Immature natural killer cell (primary cell): Measurements from ENCODE around the gene SARS1. TPM values are rescaled to one million over a fixed set of nuclear protein-coding genes. Genes with fewer than 3 reads are reported as not detected.

Experiments
- DNase-seq, 3 donors: peaks; one replicate each; pipeline ENCODE4 v3.0.0; 2022; ENCODE audit warnings: mixed read lengths in 1 of 3
- H3K27ac Mint-ChIP-seq, 6 donors: one replicate each; pipeline ENCODE4 v1.8.0; 2020; ENCODE audit warnings: mixed read lengths in 6 of 6, mild to moderate bottlenecking in 5 of 6, inconsistent platforms in 4 of 6, moderate library complexity in 3 of 6
- H3K27me3 Mint-ChIP-seq, 3 donors: one replicate each; pipeline ENCODE4 v1.8.0; 2020 to 2021; ENCODE audit warnings: low read depth in 3 of 3, mild to moderate bottlenecking in 3 of 3, mixed read lengths in 3 of 3, moderate library complexity in 3 of 3, inconsistent platforms in 1 of 3
- H3K36me3 Mint-ChIP-seq, 3 donors: one replicate each; pipeline ENCODE4 v1.8.0; 2020; ENCODE audit warnings: mixed read lengths in 3 of 3, inconsistent platforms in 2 of 3, mild to moderate bottlenecking in 2 of 3
- H3K4me1 Mint-ChIP-seq, 2 donors: one replicate each; pipeline ENCODE4 v1.8.0; 2020; ENCODE audit warnings: inconsistent platforms in 2 of 2, mild to moderate bottlenecking in 2 of 2, mixed read lengths in 2 of 2, moderate library complexity in 1 of 2
- H3K4me3 Mint-ChIP-seq, 5 donors: one replicate each; pipeline ENCODE4 v1.8.0; 2020; ENCODE audit warnings: mild to moderate bottlenecking in 5 of 5, mixed read lengths in 5 of 5, inconsistent platforms in 3 of 5, moderate library complexity in 3 of 5
- H3K9me3 Mint-ChIP-seq, 6 donors: one replicate each; pipeline ENCODE4 v1.8.0; 2020; ENCODE audit warnings: mild to moderate bottlenecking in 6 of 6, mixed read lengths in 6 of 6, inconsistent platforms in 4 of 6, moderate library complexity in 3 of 6
- polyA plus RNA-seq, 3 donors: library from polyadenylated mRNA; unstranded; fragments of 300-500 nt; fragmentation: Illumina TruSeq; gene quantifications; one replicate each; pipeline ENCODE4 v1.2.3, GENCODE V29; 2021

The SARS1 gene
- polyA plus RNA-seq, 3 donors from 2014 or later: 123 to 205 (median 149) TPM

- Mint-ChIP-seq H3K9me3 (no peaks in the 10 kb centered on the region), H3K36me3 (peaks cover 0 to 2% (median 0%) of the 10 kb centered on the region in 3 donors), H3K27me3 (peaks cover 2 to 3% (median 2%) of the 10 kb centered on the region in 3 donors), H3K4me1 (no peaks in the 10 kb centered on the region), H3K27ac (no peak overlapping the region), H3K4me3 (no peak overlapping the region)
- DNase-seq: no peak
Observed at GRCh38 chr1:109185990-109186732, 27.6 kb upstream of the SARS1 start.

- Mint-ChIP-seq H3K27me3 (peaks cover 2 to 3% (median 2%) of the 10 kb centered on the region in 3 donors), H3K4me1 (no peaks in the 10 kb centered on the region), H3K27ac (no peak overlapping the region), H3K36me3 (peaks cover 0 to 2% (median 0%) of the 10 kb centered on the region in 3 donors), H3K9me3 (no peaks in the 10 kb centered on the region), H3K4me3 (no peak overlapping the region)
- DNase-seq: no peak
Observed at GRCh38 chr1:109186733-109187086, 27.0 kb upstream of the SARS1 start.

- Mint-ChIP-seq H3K27ac (no peak overlapping the region), H3K9me3 (no peaks in the 10 kb centered on the region), H3K4me1 (no peaks in the 10 kb centered on the region), H3K27me3 (peaks cover 2 to 3% (median 2%) of the 10 kb centered on the region in 3 donors), H3K4me3 (no peak overlapping the region), H3K36me3 (peaks cover 0 to 2% (median 0%) of the 10 kb centered on the region in 3 donors)
- no peak for DNase-seq
Observed at GRCh38 chr1:109187127-109187526, 26.6 kb upstream of the SARS1 start.

GRCh38 chr1:109188200-109188599 is 25.5 kb upstream of the SARS1 start:
- Mint-ChIP-seq H3K27ac (no peak overlapping the region), H3K4me1 (no peaks in the 10 kb centered on the region)
- DNase-seq: no peak

GRCh38 chr1:109188781-109189180 is 24.9 kb upstream of the SARS1 start:
- Mint-ChIP-seq H3K27ac (no peak overlapping the region), H3K27me3 (peaks cover 2 to 4% (median 3%) of the 10 kb centered on the region in 3 donors), H3K4me3 (no peak overlapping the region), H3K36me3 (peaks cover 0 to 2% (median 0%) of the 10 kb centered on the region in 3 donors), H3K4me1 (no peaks in the 10 kb centered on the region), H3K9me3 (no peaks in the 10 kb centered on the region)
- no peak for DNase-seq

More at GRCh38 chr1:109188200-109188599, 25.5 kb upstream of the SARS1 start:
- H3K27me3 Mint-ChIP-seq: peaks cover 2 to 6% (median 3%) of the 10 kb centered on the region in 3 donors
- H3K4me3 Mint-ChIP-seq: no peak overlapping the region
- peaks cover 0 to 2% (median 0%) of the 10 kb centered on the region in 3 donors for H3K36me3 Mint-ChIP-seq
- H3K9me3 Mint-ChIP-seq: no peaks in the 10 kb centered on the region

GRCh38 chr1:109190189-109190588 is 23.5 kb upstream of the SARS1 start:
- no peak overlapping the region for H3K4me3 Mint-ChIP-seq
- DNase-seq: no peak
- no peaks in the 10 kb centered on the region for H3K4me1 Mint-ChIP-seq
- no peaks in the 10 kb centered on the region for H3K9me3 Mint-ChIP-seq
- peaks cover 0 to 4% (median 2%) of the 10 kb centered on the region in 3 donors for H3K36me3 Mint-ChIP-seq
- H3K27me3 Mint-ChIP-seq: peaks cover 2 to 7% (median 4%) of the 10 kb centered on the region in 3 donors
- no peak overlapping the region for H3K27ac Mint-ChIP-seq

GRCh38 chr1:109191377-109191776 is 22.3 kb upstream of the SARS1 start:
- Mint-ChIP-seq H3K36me3 (peaks cover 0 to 4% (median 2%) of the 10 kb centered on the region in 3 donors), H3K4me1 (no peaks in the 10 kb centered on the region), H3K27me3 (peaks cover 0 to 4% (median 3%) of the 10 kb centered on the region in 3 donors), H3K9me3 (no peaks in the 10 kb centered on the region), H3K4me3 (no peak overlapping the region), H3K27ac (no peak overlapping the region)
- no peak for DNase-seq

- H3K4me1 Mint-ChIP-seq: no peaks in the 10 kb centered on the region
- DNase-seq: no peak
- no peaks in the 10 kb centered on the region for H3K9me3 Mint-ChIP-seq
- H3K27me3 Mint-ChIP-seq: peaks cover 3 to 4% (median 3%) of the 10 kb centered on the region in 3 donors
- peaks cover 0 to 4% (median 2%) of the 10 kb centered on the region in 3 donors for H3K36me3 Mint-ChIP-seq
- H3K4me3 Mint-ChIP-seq: no peak overlapping the region
- H3K27ac Mint-ChIP-seq: no peak overlapping the region
Observed at GRCh38 chr1:109191891-109192290, 21.8 kb upstream of the SARS1 start.

GRCh38 chr1:109192433-109192832 is 21.3 kb upstream of the SARS1 start:
- peaks cover 3 to 5% (median 4%) of the 10 kb centered on the region in 3 donors for H3K27me3 Mint-ChIP-seq
- no peak for DNase-seq
- no peak overlapping the region for H3K27ac Mint-ChIP-seq
- peaks cover 0 to 4% (median 2%) of the 10 kb centered on the region in 3 donors for H3K36me3 Mint-ChIP-seq
- H3K4me1 Mint-ChIP-seq: no peaks in the 10 kb centered on the region
- no peak overlapping the region for H3K4me3 Mint-ChIP-seq
- H3K9me3 Mint-ChIP-seq: no peaks in the 10 kb centered on the region

GRCh38 chr1:109193653-109194590 is 19.8 kb upstream of the SARS1 start:
- H3K4me3 Mint-ChIP-seq: no peak overlapping the region
- H3K27ac Mint-ChIP-seq: peak overlapping the region in 1 of 6 donors; percentile 21
- H3K4me1 Mint-ChIP-seq: peaks cover 0 to 1% of the 10 kb centered on the region in 2 donors
- no peaks in the 10 kb centered on the region for H3K9me3 Mint-ChIP-seq
- H3K27me3 Mint-ChIP-seq: peaks cover 3 to 5% (median 4%) of the 10 kb centered on the region in 3 donors
- H3K36me3 Mint-ChIP-seq: peaks cover 0 to 4% (median 2%) of the 10 kb centered on the region in 3 donors
- DNase-seq: peak; percentile 22 to 40 (median 28)

- Mint-ChIP-seq H3K27me3 (peaks cover 2 to 12% (median 4%) of the 10 kb centered on the region in 3 donors), H3K27ac (no peak overlapping the region), H3K9me3 (no peaks in the 10 kb centered on the region), H3K4me1 (peaks cover 9 to 11% of the 10 kb centered on the region in 2 donors), H3K36me3 (peaks cover 0 to 4% (median 3%) of the 10 kb centered on the region in 3 donors), H3K4me3 (no peak overlapping the region)
- DNase-seq: no peak
Observed at GRCh38 chr1:109197158-109198042, 16.3 kb upstream of the SARS1 start.

- Mint-ChIP-seq H3K27me3 (peaks cover 3 to 12% (median 4%) of the 10 kb centered on the region in 3 donors), H3K9me3 (no peaks in the 10 kb centered on the region), H3K36me3 (peaks cover 0 to 9% (median 3%) of the 10 kb centered on the region in 3 donors), H3K4me1 (peaks cover 9 to 11% of the 10 kb centered on the region in 2 donors), H3K4me3 (no peak overlapping the region), H3K27ac (no peak overlapping the region)
- DNase-seq: no peak
Observed at GRCh38 chr1:109198043-109198695, 15.5 kb upstream of the SARS1 start.
